Ecto neural progenitor cell (in vitro differentiated cells): ENCODE results near the gene MCEMP1.

ENCODE experiments used
- DNase-seq: peaks from one replicate; pipeline ENCODE4 v3.0.0-alpha.2; 2018; ENCODE audit warnings: low spot score

MCEMP1 gene

GRCh38 chr19:7729211-7729610 lies 52.3 kb downstream of the MCEMP1 start:
- DNase-seq, result no peak
